ENCODE data around the gene IL22. TPM values are rescaled to one million over a fixed set of nuclear protein-coding genes. Genes with fewer than 3 reads are reported as not detected.
A peak's percentile ranks its signal among the peaks of the same experiment; 100 is the strongest.

Gene IL22
- polyA plus RNA-seq, 1 donor: not detected

- no peak for DNase-seq
- H3K4me1 ChIP-seq (ENCODE audit: control insufficient read depth, insufficient read depth, low read length): no peaks in the 10 kb centered on the region
- H3K27me3 ChIP-seq (ENCODE audit: control insufficient read depth, insufficient read depth, low read length): no peaks in the 10 kb centered on the region
- no peaks in the 10 kb centered on the region for H3K9me3 ChIP-seq (ENCODE audit: control insufficient read depth, low read depth, low read length)
- H3K27ac ChIP-seq (ENCODE audit: low read length): no peak overlapping the region
- no peaks in the 10 kb centered on the region for H3K36me3 ChIP-seq (ENCODE audit: control insufficient read depth, insufficient read depth, low read length)
- no peak overlapping the region for H3K4me3 ChIP-seq (ENCODE audit: low read length)
- WGBS (ENCODE audit: insufficient coverage, low lambda C conversion rate): 100% methylated on average over 1 of the region's 4 CpGs
These were observed 28.1 kb upstream of the IL22 start for GRCh38 chr12:68281322-68282077.

GRCh38 chr12:68280240-68280639 is 26.8 kb upstream of the IL22 start:
- Histone ChIP-seq H3K9me3 (ENCODE audit: control insufficient read depth, low read depth, low read length) (no peaks in the 10 kb centered on the region), H3K27ac (ENCODE audit: low read length) (no peak overlapping the region), H3K27me3 (ENCODE audit: control insufficient read depth, insufficient read depth, low read length) (no peaks in the 10 kb centered on the region), H3K36me3 (ENCODE audit: control insufficient read depth, insufficient read depth, low read length) (no peaks in the 10 kb centered on the region), H3K4me1 (ENCODE audit: control insufficient read depth, insufficient read depth, low read length) (no peaks in the 10 kb centered on the region), H3K4me3 (ENCODE audit: low read length) (no peak overlapping the region)
- DNase-seq: no peak
- no CpG with 5 or more reads among the region's 2 CpGs for WGBS (ENCODE audit: insufficient coverage, low lambda C conversion rate)

GRCh38 chr12:68279227-68280054 is 26.0 kb upstream of the IL22 start:
- no peaks in the 10 kb centered on the region for H3K4me1 ChIP-seq (ENCODE audit: control insufficient read depth, insufficient read depth, low read length)
- DNase-seq: peak; percentile 5 to 15
- no CpG with 5 or more reads among the region's 5 CpGs for WGBS (ENCODE audit: insufficient coverage, low lambda C conversion rate)

GRCh38 chr12:68276402-68276930 is 23.1 kb upstream of the IL22 start:
- 94% methylated on average over 3 of the region's 6 CpGs for WGBS (ENCODE audit: insufficient coverage, low lambda C conversion rate)
- Histone ChIP-seq H3K36me3 (ENCODE audit: control insufficient read depth, insufficient read depth, low read length) (no peaks in the 10 kb centered on the region), H3K9me3 (ENCODE audit: control insufficient read depth, low read depth, low read length) (no peaks in the 10 kb centered on the region), H3K27me3 (ENCODE audit: control insufficient read depth, insufficient read depth, low read length) (no peaks in the 10 kb centered on the region), H3K4me1 (ENCODE audit: control insufficient read depth, insufficient read depth, low read length) (no peaks in the 10 kb centered on the region), H3K27ac (ENCODE audit: low read length) (no peak overlapping the region), H3K4me3 (ENCODE audit: low read length) (no peak overlapping the region)
- no peak for DNase-seq

More at GRCh38 chr12:68279227-68280054, 26.0 kb upstream of the IL22 start:
- Histone ChIP-seq H3K27ac (ENCODE audit: low read length) (no peak overlapping the region), H3K36me3 (ENCODE audit: control insufficient read depth, insufficient read depth, low read length) (no peaks in the 10 kb centered on the region), H3K4me3 (ENCODE audit: low read length) (no peak overlapping the region), H3K27me3 (ENCODE audit: control insufficient read depth, insufficient read depth, low read length) (no peaks in the 10 kb centered on the region), H3K9me3 (ENCODE audit: control insufficient read depth, low read depth, low read length) (no peaks in the 10 kb centered on the region)

DNA sequence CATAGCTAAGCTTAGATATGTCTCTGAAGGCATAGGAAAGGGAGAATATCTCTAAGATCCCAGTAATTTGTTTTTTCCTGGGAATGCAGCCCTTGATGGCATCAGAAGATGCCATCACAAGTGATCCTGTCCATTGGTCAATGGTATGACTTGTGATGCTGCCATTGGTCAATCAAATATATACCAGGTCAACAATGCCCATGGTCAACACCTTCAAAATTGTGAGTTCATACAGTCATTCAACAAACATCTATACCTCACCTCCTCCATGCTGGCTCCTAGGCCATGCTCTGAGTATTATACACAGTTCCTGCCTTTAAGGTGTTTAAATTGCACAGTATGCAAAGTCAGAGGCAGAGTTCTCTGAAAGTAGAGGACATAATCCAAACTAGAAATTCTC is 19.3 kb upstream of the IL22 start:
- H3K4me1 ChIP-seq (ENCODE audit: control insufficient read depth, insufficient read depth, low read length): no peaks in the 10 kb centered on the region
- no peaks in the 10 kb centered on the region for H3K36me3 ChIP-seq (ENCODE audit: control insufficient read depth, insufficient read depth, low read length)
- no peaks in the 10 kb centered on the region for H3K27me3 ChIP-seq (ENCODE audit: control insufficient read depth, insufficient read depth, low read length)
- no peaks in the 10 kb centered on the region for H3K9me3 ChIP-seq (ENCODE audit: control insufficient read depth, low read depth, low read length)
- H3K4me3 ChIP-seq (ENCODE audit: low read length): no peak overlapping the region
- no peak overlapping the region for H3K27ac ChIP-seq (ENCODE audit: low read length)
- no peak for DNase-seq

GRCh38 chr12:68271346-68271745 is 17.9 kb upstream of the IL22 start:
- WGBS (ENCODE audit: insufficient coverage, low lambda C conversion rate): no CpG with 5 or more reads among the region's 8 CpGs
- DNase-seq: no peak
- Histone ChIP-seq H3K4me3 (ENCODE audit: low read length) (no peak overlapping the region), H3K4me1 (ENCODE audit: control insufficient read depth, insufficient read depth, low read length) (no peaks in the 10 kb centered on the region), H3K27ac (ENCODE audit: low read length) (no peak overlapping the region), H3K27me3 (ENCODE audit: control insufficient read depth, insufficient read depth, low read length) (no peaks in the 10 kb centered on the region), H3K36me3 (ENCODE audit: control insufficient read depth, insufficient read depth, low read length) (no peaks in the 10 kb centered on the region), H3K9me3 (ENCODE audit: control insufficient read depth, low read depth, low read length) (no peaks in the 10 kb centered on the region)

- no peaks in the 10 kb centered on the region for H3K4me1 ChIP-seq (ENCODE audit: control insufficient read depth, insufficient read depth, low read length)
- H3K36me3 ChIP-seq (ENCODE audit: control insufficient read depth, insufficient read depth, low read length): no peaks in the 10 kb centered on the region
- H3K9me3 ChIP-seq (ENCODE audit: control insufficient read depth, low read depth, low read length): no peaks in the 10 kb centered on the region
- H3K27me3 ChIP-seq (ENCODE audit: control insufficient read depth, insufficient read depth, low read length): no peaks in the 10 kb centered on the region
- no CpG with 5 or more reads among the region's 3 CpGs for WGBS (ENCODE audit: insufficient coverage, low lambda C conversion rate)
- DNase-seq: no peak
- H3K27ac ChIP-seq (ENCODE audit: low read length): no peak overlapping the region
- no peak overlapping the region for H3K4me3 ChIP-seq (ENCODE audit: low read length)
These were observed 17.0 kb upstream of the IL22 start for GRCh38 chr12:68270358-68270757.

GRCh38 chr12:68269779-68270178 is 16.4 kb upstream of the IL22 start:
- H3K4me1 ChIP-seq (ENCODE audit: control insufficient read depth, insufficient read depth, low read length): no peaks in the 10 kb centered on the region
- no peak overlapping the region for H3K27ac ChIP-seq (ENCODE audit: low read length)
- no peaks in the 10 kb centered on the region for H3K9me3 ChIP-seq (ENCODE audit: control insufficient read depth, low read depth, low read length)
- DNase-seq: no peak
- H3K27me3 ChIP-seq (ENCODE audit: control insufficient read depth, insufficient read depth, low read length): no peaks in the 10 kb centered on the region
- no peaks in the 10 kb centered on the region for H3K36me3 ChIP-seq (ENCODE audit: control insufficient read depth, insufficient read depth, low read length)
- no peak overlapping the region for H3K4me3 ChIP-seq (ENCODE audit: low read length)
- WGBS (ENCODE audit: insufficient coverage, low lambda C conversion rate): 80% methylated on average over 1 of the region's 2 CpGs

GRCh38 chr12:68268967-68269366 is 15.6 kb upstream of the IL22 start:
- no peak for DNase-seq
- Histone ChIP-seq H3K4me3 (ENCODE audit: low read length) (no peak overlapping the region), H3K4me1 (ENCODE audit: control insufficient read depth, insufficient read depth, low read length) (no peaks in the 10 kb centered on the region), H3K27me3 (ENCODE audit: control insufficient read depth, insufficient read depth, low read length) (no peaks in the 10 kb centered on the region), H3K27ac (ENCODE audit: low read length) (no peak overlapping the region), H3K9me3 (ENCODE audit: control insufficient read depth, low read depth, low read length) (no peaks in the 10 kb centered on the region), H3K36me3 (ENCODE audit: control insufficient read depth, insufficient read depth, low read length) (no peaks in the 10 kb centered on the region)

- WGBS (ENCODE audit: insufficient coverage, low lambda C conversion rate): no CpG with 5 or more reads among the region's 6 CpGs
- no peaks in the 10 kb centered on the region for H3K27me3 ChIP-seq (ENCODE audit: control insufficient read depth, insufficient read depth, low read length)
- DNase-seq: no peak
- H3K4me3 ChIP-seq (ENCODE audit: low read length): no peak overlapping the region
- H3K36me3 ChIP-seq (ENCODE audit: control insufficient read depth, insufficient read depth, low read length): no peaks in the 10 kb centered on the region
- H3K27ac ChIP-seq (ENCODE audit: low read length): no peak overlapping the region
- H3K4me1 ChIP-seq (ENCODE audit: control insufficient read depth, insufficient read depth, low read length): no peaks in the 10 kb centered on the region
- no peaks in the 10 kb centered on the region for H3K9me3 ChIP-seq (ENCODE audit: control insufficient read depth, low read depth, low read length)
These were observed 14.5 kb upstream of the IL22 start for GRCh38 chr12:68267892-68268396.
